C4-2B (cell line): Measurements from ENCODE around the gene ASL.
"Not testable (repeated sequence)": the region's sequence is repeated elsewhere in the genome, so short reads cannot be mapped to it uniquely, and the experiment has no call there.

Source experiments
- ZFX ChIP-seq: fragments of 450-650 bp; IDR thresholded peaks from 2 replicates; pipeline ENCODE4 v1.6.1; 2017
- TF ChIP-seq, protein P1 (sequence below): fragments of 450-650 bp; conservative IDR thresholded peaks from 2 replicates; pipeline ENCODE4 v1.5.1; 2017; ENCODE audit warnings: mild to moderate bottlenecking

DNA sequence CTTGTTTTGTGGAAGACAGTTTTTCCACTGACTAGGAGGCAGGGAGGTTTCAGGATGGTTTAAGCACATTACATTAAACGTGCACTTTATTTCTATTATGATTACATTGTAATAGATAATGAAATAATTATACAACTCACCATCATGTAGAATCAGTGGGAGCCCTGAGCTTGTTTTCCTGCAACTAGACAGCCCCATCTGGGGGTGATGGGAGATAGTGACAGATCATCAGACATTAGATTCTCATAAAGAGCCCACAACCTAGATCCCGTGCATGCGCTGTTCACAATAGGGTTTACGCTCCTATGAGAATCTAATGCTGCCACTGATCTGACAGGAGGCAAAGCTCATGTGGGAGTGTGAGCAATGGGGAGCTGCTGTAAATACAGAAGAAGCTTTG lies 25.7 kb upstream of the ASL start:
- TF ChIP-seq, protein P1, sequence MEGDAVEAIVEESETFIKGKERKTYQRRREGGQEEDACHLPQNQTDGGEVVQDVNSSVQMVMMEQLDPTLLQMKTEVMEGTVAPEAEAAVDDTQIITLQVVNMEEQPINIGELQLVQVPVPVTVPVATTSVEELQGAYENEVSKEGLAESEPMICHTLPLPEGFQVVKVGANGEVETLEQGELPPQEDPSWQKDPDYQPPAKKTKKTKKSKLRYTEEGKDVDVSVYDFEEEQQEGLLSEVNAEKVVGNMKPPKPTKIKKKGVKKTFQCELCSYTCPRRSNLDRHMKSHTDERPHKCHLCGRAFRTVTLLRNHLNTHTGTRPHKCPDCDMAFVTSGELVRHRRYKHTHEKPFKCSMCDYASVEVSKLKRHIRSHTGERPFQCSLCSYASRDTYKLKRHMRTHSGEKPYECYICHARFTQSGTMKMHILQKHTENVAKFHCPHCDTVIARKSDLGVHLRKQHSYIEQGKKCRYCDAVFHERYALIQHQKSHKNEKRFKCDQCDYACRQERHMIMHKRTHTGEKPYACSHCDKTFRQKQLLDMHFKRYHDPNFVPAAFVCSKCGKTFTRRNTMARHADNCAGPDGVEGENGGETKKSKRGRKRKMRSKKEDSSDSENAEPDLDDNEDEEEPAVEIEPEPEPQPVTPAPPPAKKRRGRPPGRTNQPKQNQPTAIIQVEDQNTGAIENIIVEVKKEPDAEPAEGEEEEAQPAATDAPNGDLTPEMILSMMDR: not testable (repeated sequence)
- TF ChIP-seq ZFX: not testable (repeated sequence)
